ENCODE measurements around the gene CHKA.

The CHKA gene

DNA sequence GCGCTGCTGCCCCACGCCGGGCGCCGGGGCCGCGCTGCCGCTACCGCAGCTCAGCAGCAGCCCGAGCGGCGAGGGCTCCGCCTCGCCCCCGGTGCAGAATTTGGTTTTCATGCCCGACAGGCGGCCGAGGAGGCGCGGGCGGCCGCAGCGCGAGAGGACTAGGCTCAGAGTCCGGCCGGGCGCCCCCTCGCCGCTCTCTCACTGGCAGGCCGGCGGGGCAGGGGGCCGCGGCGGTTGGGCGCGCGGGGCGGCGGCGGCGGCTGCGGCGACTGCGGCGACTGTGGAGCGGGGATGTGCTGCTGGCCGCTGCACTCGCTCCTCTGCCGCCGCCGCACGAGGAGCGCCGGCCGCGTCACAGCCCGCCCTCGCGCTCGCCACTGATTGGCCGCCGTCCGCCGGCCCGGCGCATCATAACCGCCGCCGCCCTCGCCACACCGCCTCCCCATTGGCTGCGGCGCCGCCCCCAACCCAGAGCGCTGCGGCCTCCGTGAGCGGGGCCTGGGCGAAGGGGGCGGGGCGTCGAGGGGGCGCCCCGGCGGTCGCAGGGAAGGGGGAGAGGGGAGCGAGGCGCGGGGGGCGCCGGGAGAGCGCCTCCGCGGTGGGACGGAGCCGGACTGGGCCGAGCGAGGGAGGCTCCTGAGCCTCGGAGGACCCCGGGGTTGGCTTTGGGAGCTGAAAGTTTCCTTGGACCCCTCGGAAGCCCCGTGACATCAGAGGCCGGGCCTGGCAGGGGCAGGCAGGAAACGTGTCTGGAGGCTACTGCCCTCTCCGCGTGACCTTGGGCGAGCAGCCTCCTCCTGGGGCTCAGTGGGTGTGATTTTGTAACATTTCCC is at the start of gene CHKA:
TSS of gene CHKA (minus strand) at position 322 of the 833 bp plus-strand sequence. CDS start at position 111, 211 bp downstream.
- in situ Hi-C loops (cut with MboI; ENCODE audit: low sequenced_read_pairs), result no loop called here

DNA sequence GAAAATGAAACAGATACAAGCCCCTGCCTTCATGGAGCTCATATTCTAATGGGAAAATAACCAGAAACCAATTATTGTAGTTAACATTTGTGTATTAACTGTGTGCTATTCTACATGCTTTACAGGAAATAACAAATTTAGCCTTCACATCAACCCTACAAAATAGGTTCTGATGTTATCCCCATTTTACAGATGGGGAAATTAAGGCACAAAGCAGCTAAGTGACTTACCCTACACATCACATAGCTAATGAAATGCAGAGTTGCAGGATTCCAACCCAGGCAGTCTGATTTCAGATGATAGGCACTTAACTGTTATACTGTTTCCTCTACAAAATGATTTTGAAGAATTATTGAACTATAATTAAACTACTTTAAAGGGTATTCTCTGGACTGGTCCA is 48.3 kb upstream of the CHKA start:
- in situ Hi-C loops (cut with MboI; ENCODE audit: low sequenced_read_pairs), result no loop called here

DNA sequence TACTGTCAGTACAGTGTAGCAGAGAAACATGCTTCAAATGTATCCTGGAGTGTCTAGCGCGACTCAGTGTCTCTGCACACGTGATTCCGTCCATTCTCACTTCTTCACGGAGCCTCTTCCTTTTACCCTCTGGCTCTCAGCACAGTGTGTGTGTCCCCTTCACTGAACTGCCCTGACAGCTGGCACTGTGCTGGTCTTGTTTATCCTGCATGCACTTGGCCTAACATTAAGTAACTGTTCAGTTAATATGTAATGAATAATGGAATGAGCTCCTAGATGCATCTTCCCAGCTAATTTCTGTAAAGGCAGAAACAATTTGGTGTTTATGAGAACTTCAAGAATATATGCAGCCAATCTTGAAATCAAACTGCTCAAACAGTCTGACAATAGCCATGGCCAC is 47.5 kb upstream of the CHKA start:
- in situ Hi-C loops (cut with MboI; ENCODE audit: low sequenced_read_pairs), result no loop called here

DNA sequence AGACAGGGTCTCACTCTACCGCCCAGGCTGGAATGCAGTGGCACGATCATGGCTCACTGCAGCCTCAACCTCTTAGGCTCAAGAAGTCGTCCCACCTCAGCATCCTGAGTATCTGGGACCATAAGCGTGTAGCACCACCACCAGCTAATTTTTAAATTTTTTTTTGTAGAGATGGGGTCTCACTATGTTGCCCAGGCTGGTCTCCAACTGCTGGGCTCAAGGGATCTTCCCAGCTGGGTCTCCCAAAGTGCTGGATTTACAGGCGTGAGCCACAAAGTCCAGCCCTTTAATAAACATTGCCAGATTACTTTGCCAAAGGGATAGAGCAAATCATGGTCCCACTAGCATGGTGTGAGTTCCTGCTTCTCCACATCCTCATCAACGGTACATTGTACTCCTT is 46.3 kb upstream of the CHKA start:
- in situ Hi-C loops (cut with MboI; ENCODE audit: low sequenced_read_pairs), result no loop called here

DNA sequence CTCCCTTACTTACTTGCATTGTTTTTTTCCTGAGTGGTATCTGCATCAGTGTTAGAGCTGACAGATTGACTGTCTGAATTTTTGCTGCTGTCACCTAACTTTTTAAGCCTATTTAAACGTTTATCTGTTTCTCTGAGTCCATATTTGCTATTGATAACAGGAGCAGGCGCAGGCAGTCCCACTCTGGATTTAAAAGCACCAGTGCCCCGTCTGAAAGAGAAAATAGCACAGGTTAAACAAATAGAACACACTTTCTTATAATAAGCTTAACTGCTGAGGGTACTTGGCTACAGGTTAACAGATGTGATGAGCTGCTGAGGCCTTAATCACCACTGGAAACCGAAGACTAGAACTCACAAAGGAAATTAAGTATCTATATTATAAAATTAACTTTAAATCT is 45.8 kb upstream of the CHKA start:
- in situ Hi-C loops (cut with MboI; ENCODE audit: low sequenced_read_pairs), result no loop called here

DNA sequence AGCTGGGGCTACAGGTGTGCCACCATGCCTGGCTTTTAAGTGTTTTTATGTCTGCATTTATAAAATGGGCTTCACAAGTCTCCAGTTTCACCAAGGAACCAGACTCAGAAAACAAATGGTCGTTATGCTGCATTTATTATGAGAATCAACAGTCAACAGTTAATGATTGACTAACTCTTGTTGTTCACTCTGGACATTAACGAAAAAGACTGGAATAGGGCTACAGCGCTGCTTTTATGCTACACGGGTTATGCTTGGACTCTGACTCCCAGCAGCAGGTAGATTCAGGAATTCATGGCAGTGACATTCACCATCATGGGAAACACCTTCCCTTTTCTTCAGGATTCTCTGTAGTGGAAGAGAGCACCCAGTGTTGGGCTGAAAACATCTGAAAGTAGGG is 44.4 kb upstream of the CHKA start:
- in situ Hi-C loops (cut with MboI; ENCODE audit: low sequenced_read_pairs), result no loop called here

DNA sequence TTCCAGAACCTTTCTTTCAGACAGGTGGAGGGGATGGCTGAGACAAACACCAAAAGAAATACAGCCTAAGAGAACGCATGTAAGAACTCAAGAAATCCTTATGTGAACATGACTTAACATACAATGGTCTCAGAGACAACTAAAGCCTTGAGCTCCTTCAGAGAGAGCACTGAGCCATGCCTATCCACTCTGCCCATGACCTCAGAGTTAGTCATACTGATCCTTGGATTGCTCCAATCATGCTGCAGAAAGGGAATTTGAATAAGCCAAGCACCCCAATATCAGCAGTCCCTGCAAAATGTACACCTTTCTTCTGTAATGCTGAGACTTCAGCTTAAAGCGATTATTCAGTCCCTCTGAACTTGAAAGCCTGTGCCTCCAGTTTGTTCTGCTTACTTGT is 43.2 kb upstream of the CHKA start:
- in situ Hi-C loops (cut with MboI; ENCODE audit: low sequenced_read_pairs), result no loop called here

DNA sequence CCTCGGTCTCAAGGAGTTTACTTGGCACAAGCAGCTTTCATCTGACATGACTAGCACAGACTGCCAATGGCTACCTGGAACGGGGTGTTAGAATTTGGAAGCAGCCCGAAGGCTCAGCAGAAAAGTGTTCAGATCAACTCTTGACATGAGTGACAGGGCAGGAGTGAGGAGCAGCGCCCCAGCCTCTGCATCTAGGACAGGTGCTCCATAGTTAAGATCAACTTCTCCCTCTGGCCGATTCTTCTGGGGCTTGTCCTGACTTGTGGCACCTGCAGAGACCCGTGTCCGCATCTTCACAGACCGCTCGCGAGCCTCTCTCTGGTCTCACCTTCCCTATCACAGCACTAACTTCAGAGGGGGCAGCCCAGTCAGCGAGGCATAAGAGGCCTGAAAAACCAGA is 42.5 kb upstream of the CHKA start:
- in situ Hi-C loops (cut with MboI; ENCODE audit: low sequenced_read_pairs), result no loop called here

DNA sequence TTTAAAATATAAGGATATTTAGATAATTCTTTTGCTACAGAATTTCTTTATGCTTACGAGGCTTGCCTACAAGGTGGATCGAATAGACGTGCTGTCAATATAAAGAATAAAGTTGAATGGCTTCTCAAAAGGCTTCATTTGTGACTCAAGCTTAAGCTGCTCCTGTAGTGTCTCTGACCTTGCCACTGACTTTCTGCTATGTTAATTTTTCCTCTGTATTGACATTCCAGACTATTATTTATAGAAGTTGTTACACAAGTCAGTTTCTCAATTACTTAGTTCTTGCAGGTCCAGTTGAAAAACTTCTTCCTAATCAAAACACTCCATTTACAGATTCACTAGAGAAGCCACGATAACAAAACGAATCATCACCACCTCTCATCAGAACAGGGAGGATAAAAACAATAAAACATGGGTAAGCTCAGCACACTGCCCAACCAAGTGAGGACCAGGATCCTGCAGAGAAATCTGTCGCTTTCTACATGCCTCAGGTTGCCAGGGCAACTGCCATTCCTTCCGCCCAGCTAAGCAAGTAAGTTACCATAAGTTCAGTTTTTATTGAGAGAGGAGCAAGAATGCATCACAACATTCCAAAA is 39.0 kb upstream of the CHKA start:
- in situ Hi-C loops (cut with MboI; ENCODE audit: low sequenced_read_pairs), result no loop called here

DNA sequence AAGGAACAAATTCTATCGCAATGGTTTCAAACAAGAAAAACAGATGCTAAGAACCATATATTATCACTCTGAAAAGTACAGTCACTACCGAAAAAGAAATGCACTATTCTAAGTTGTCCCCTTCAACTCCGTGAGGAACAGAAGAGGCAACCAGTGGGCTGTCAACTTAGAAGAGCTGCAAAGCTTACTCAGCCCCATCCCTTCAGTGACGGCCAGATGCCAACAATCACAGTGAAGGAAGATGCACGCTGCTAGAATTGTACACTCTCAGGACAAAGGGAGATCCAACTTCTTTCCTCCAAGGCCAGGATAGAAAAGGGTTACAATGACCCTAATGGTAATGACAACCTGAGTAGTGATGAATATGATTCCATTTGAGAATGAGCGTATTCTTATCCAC is 38.5 kb upstream of the CHKA start:
- in situ Hi-C loops (cut with MboI; ENCODE audit: low sequenced_read_pairs), result no loop called here

DNA sequence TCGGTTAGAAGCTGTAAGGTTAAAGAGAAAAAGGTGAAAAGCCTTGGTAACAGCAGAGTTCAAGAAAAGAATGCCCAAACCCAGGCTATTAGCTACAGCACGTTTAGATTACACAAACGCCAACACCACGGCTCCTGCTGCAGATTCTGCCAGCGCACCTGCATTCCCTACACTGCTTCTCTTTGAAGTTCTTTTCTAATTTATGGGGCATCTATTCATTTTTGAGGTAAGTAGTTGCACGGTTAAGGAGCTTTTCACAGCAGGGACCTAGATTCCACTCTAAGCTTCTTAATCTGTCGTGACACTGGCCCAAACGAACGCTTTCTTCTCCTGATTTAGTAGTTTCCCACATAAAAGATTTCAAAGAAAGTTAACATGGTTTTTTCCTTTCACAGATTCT is 38.0 kb upstream of the CHKA start:
- in situ Hi-C loops (cut with MboI; ENCODE audit: low sequenced_read_pairs), result no loop called here

DNA sequence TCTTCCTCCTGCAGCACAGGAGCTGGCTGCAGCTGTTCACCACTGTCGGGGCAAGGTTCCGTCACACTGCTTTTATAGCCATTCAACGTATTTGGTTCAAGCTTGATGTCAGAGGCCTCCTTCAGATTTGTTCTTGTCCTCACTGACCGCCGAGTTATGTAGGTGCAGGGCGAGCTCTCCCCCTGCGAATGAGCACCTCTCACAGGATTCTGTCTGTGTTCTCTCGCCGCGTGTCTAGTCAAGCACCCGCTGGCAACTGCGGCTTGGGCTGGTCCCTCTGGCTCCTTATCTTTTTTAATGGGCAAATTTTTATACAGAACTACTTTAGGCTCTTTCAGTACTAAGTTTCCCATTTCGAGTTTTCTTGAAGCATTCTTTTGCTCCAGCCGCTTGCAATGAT is 37.4 kb upstream of the CHKA start:
- in situ Hi-C loops (cut with MboI; ENCODE audit: low sequenced_read_pairs), result no loop called here

DNA sequence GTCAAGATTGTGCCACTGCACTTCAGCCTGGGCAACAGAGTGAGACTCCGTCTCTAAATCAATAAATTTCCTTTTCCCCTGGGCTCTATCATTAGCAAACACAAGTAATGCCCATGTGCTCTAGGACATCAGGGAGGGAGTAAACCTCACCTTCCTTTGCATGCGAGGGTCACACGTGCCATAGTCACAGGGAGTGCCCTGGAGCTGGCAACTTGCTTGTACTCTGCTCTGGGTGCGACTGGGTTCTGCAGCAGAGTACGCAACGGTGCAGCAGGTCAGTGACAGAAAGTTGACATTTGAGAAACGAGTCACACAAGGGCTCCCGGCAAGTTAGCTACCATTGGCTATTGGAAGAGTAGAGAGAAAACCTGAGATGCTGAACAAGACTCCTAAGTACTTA is 32.6 kb upstream of the CHKA start:
- in situ Hi-C loops (cut with MboI; ENCODE audit: low sequenced_read_pairs), result no loop called here

DNA sequence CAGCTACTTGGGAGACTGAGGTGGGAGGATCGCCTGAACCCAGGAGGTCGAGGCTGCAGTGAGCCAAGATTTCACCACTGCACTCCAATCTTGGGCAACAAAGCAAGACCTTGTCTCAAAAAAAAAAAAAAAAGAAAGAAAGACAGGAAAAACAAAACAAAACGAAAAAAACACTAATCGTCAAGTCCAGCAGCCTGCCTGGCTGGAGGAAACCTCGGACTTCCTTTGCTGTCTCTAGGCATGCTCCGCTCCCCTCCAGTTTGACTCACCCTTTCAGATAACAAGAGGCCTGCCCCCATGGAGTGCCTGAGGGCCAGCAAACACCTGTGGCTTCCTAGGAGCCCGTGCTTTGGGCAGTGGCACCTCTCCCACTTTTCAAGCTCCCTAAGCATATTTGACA is 28.8 kb upstream of the CHKA start:
- in situ Hi-C loops (cut with MboI; ENCODE audit: low sequenced_read_pairs), result no loop called here

DNA sequence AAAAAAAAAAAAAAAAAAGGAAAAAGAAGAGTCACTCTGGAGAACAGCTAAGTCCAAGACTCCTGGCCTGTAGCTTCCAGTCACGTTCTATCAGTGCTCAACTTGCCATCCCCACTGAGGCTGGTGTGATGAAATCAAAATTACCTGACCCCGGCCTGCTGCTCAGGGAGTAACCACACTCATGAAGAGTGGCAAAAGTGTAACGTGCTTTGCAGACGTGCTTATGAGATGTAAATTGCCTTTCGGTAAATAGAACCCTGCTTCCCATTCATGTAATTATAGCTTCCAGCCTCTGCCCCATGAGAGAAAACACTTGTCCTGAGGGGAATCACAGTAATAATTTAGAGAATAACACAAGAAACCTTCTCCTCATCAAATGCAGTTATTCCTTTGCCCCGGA is 28.2 kb upstream of the CHKA start:
- in situ Hi-C loops (cut with MboI; ENCODE audit: low sequenced_read_pairs), result no loop called here

DNA sequence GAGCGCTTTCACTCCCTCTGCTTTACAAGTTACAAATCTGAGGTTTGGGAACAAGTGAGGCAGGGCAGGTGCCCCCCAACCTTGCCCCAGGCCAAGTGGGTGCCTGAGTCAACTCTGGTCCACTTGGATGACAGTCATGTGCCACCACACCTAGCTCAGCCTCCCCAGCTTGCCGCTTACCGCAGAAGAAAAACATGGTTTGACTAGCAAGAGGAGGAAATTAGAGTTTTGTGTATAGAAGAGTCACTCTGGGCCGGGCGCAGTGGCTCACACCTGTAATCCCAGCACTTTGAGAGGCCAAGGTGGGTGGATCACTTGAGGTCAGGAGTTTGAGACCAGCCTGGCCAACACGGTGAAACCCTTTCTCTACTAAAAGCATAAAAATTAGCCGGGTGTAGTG is 27.7 kb upstream of the CHKA start:
- in situ Hi-C loops (cut with MboI; ENCODE audit: low sequenced_read_pairs), result no loop called here

DNA sequence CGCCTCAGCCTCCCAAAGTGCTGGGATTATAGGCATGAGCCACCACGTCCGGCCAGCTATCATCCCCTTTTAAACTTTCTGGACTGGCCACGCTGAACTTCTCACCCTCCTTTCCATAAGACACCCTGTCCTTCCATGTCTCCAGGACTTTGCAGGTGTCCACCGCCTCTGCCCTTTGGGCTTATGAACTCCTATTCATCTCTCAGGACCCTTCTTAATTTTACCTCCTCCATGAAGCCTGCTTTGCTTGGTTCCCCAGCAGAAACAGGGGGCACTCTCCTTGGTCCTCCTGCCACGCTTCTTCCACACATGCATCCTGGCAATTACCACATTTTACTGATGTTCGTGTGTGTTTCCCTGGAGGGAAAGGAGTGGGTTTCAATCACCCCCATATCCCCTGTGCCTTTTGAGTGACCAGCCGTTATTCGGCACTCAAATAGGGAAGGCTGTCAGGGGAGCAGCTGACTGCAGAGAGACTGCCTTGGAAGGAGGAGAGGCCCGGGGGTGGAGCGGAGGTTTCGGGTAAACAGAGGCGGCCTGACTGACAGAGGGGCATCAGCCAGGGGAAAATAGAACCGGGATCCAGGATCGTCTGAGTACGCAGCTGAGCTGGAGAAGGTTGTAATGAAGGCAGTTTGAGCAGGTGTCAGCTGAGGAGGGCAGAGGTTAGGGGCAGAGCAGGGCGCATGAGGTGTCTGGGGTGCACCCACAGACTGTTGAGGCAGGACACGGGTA is 27.1 kb upstream of the CHKA start:
- in situ Hi-C loops (cut with MboI; ENCODE audit: low sequenced_read_pairs), result no loop called here

DNA sequence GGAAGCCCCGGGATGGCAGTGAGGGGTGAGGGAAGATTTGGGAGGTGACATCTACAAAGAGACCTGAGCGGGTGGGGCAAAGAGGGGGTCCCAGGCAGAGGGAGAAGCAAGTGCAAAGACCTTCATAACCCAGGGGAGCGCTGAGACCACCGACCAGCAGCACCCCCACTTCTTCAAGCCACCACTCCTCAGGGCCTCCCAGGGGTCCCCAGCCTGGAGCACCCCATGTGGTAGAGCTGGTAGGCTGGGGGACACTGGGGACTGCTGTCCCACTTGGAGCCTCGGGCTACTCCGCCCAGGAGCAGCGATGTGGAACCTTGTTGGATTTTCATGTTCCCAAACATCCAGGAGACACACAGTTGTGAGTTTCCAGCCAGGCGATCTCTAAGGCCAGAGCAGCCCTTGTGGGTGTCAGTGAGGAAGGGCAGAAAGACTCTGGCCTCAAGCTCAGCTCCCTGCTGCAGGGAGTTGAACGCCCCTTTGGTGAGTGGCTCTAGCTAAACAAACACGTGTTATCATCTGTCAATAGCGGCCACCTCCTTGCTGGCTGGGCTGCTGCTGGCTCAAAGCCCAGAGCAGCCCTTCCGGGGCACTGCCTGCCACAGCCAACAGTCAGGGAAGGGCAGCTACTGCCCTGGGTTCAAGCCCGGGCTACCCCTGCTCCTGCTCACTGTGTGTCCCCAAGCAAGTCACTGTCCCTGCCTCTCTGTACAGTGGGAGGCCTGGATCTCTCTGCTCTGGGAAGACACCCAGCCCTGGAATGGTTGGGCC is 25.7 kb upstream of the CHKA start:
- in situ Hi-C loops (cut with MboI; ENCODE audit: low sequenced_read_pairs), result no loop called here

DNA sequence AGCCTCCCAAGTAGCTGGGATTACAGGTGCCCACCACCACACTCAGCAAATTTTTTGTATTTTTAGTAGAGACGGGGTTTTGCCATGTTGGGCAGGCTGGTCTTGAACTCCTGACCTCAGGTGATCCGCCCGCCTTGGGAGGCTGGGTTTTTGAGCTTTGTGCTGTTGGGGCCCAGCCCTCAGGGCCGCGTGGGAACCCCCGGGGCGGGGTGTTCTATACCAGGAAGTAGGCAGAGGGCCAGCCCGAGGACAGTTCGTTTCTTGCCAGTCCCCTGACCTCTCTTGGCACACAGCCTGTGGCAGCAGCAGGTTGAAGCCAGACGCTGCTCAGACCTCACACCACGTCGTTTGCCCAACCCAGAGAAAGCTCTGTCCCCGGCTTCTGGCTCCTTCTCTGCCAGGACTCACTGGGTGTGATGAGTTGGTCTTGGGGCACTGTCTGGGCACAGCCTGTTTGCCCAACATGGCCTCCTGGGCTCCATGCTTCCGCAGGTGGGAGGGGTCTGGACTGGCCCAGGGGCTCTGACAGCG is 24.9 kb upstream of the CHKA start:
- in situ Hi-C loops (cut with MboI; ENCODE audit: low sequenced_read_pairs), result no loop called here

DNA sequence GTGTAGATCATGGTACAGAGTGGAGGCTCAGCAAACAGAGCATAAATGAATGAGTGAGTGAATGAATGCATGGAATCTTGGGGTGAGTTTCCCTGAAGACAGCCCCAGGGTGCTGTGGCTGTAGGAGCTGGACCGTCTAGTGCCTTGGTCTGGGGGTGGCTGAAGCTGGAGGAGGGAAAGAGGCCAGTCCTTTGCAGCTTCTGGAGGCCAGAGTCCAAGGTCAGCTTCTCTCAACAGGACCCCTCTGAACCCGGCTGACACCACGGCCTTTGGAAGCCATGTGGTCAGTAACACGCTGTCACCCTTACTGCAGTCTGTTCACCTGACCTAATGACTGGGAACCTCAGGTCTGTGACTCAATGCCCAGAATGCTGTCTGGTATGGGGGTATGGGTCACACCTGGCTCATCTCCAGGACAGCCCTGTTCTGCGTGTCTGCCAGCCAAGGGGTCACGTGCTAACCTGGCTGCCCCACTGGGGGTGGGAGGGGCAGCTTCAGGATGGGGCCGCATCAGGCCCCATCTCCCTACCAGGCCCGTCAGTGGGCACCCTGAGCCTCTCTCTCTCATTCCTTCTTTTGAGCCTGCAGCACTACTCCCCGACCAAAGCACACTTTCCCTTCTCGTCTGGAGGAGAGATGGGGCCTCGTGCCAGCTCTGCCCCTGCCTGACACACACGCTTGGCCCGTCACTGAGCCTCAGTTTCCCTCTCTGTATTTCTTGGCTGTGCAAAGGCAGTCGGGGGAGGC is 24.1 kb upstream of the CHKA start:
- in situ Hi-C loops (cut with MboI; ENCODE audit: low sequenced_read_pairs), result no loop called here
